ENCODE measurements around the gene SYN1. TPM values are rescaled to one million over a fixed set of nuclear protein-coding genes. Genes with fewer than 3 reads are reported as not detected.

Gene SYN1
- polyA plus RNA-seq, 1 donor from 2014 or later, result 4.3 TPM

GRCh38 chrX:47568656-47569295 lies 50.9 kb downstream of the SYN1 start:
- H3K4me2 ChIP-seq (ENCODE audit: low read length), result no peak overlapping the region
- H3F3A ChIP-seq (ENCODE audit: insufficient read depth, low read length, poor library complexity, severe bottlenecking), result no peaks in the 10 kb centered on the region
- H2AFZ ChIP-seq (ENCODE audit: low read depth, low read length), result no peak overlapping the region
- no peaks in the 10 kb centered on the region for H3K36me3 ChIP-seq (ENCODE audit: insufficient read depth, low read length)
- H3K27ac ChIP-seq (ENCODE audit: low read length), result no peak overlapping the region
- H3K9ac ChIP-seq (ENCODE audit: low read length), result no peak overlapping the region
- H3K27me3 ChIP-seq (ENCODE audit: insufficient read depth, low read depth, low read length), result no peaks in the 10 kb centered on the region
- TF ChIP-seq POLR2AphosphoS5 (IDR thresholded peaks at IDR 0.05) (no peak), EZH2 (IDR thresholded peaks at IDR 0.05; ENCODE audit: borderline replicate concordance, insufficient read depth, low read length, poor library complexity, severe bottlenecking) (no peak), REST (IDR thresholded peaks at IDR 0.05; ENCODE audit: borderline replicate concordance) (no peak), TAF1 (IDR thresholded peaks at IDR 0.05; ENCODE audit: low read depth) (no peak), RAD21 (conservative IDR thresholded peaks at IDR 0.05) (no peak), SMC3 (conservative IDR thresholded peaks at IDR 0.05; ENCODE audit: poor library complexity) (no peak), MXI1 (conservative IDR thresholded peaks at IDR 0.05; ENCODE audit: poor library complexity, severe bottlenecking) (no peak), EP300 (conservative IDR thresholded peaks at IDR 0.05; ENCODE audit: poor library complexity, severe bottlenecking) (no peak)
- TF ChIP-seq, protein P1, sequence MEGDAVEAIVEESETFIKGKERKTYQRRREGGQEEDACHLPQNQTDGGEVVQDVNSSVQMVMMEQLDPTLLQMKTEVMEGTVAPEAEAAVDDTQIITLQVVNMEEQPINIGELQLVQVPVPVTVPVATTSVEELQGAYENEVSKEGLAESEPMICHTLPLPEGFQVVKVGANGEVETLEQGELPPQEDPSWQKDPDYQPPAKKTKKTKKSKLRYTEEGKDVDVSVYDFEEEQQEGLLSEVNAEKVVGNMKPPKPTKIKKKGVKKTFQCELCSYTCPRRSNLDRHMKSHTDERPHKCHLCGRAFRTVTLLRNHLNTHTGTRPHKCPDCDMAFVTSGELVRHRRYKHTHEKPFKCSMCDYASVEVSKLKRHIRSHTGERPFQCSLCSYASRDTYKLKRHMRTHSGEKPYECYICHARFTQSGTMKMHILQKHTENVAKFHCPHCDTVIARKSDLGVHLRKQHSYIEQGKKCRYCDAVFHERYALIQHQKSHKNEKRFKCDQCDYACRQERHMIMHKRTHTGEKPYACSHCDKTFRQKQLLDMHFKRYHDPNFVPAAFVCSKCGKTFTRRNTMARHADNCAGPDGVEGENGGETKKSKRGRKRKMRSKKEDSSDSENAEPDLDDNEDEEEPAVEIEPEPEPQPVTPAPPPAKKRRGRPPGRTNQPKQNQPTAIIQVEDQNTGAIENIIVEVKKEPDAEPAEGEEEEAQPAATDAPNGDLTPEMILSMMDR (IDR thresholded peaks at IDR 0.05; ENCODE audit: poor library complexity, severe bottlenecking), result no peak
- H4K20me1 ChIP-seq (ENCODE audit: insufficient read depth), result no peaks in the 10 kb centered on the region
- no peaks in the 10 kb centered on the region for H3K9me3 ChIP-seq (ENCODE audit: low read length)
- no peaks in the 10 kb centered on the region for H3K9me2 ChIP-seq (ENCODE audit: insufficient read depth, low read length)
- no peaks in the 10 kb centered on the region for H3K79me2 ChIP-seq (replicated peaks; ENCODE audit: insufficient read depth, low read length)
- no peak overlapping the region for H3K4me3 ChIP-seq (ENCODE audit: low read length)

DNA sequence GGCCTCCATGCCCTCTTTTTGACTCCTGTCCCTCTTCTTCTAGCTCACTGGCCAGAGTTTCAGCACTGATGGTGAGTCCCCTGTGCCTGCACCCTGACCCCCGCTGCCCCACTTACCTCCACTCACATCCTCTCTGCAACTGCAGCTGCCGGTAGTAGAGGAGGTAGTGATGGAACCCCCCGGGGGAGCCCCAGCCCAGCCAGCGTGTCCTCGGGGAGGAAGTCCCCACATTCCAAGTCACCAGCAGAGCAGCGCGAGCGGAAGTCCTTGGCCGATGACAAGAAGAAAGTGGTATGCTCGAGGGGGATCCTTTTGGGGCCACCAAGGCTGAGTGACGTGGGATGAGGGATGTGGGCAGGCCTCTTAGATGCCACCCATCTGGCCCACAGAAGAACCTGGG lies 52.8 kb downstream of the SYN1 start:
- Histone ChIP-seq H4K20me1 (ENCODE audit: insufficient read depth) (no peaks in the 10 kb centered on the region), H2AFZ (ENCODE audit: low read depth, low read length) (no peak overlapping the region), H3K27ac (ENCODE audit: low read length) (no peak overlapping the region), H3K4me2 (ENCODE audit: low read length) (no peak overlapping the region), H3K9ac (ENCODE audit: low read length) (no peak overlapping the region), H3F3A (ENCODE audit: insufficient read depth, low read length, poor library complexity, severe bottlenecking) (no peaks in the 10 kb centered on the region), H3K9me2 (ENCODE audit: insufficient read depth, low read length) (no peaks in the 10 kb centered on the region), H3K4me3 (ENCODE audit: low read length) (no peak overlapping the region), H3K79me2 (replicated peaks; ENCODE audit: insufficient read depth, low read length) (peaks cover 2% of the 10 kb centered on the region), H3K9me3 (ENCODE audit: low read length) (no peaks in the 10 kb centered on the region), H3K36me3 (ENCODE audit: insufficient read depth, low read length) (no peaks in the 10 kb centered on the region), H3K27me3 (ENCODE audit: insufficient read depth, low read depth, low read length) (no peaks in the 10 kb centered on the region)
- TF ChIP-seq, protein P1 (IDR thresholded peaks at IDR 0.05; ENCODE audit: poor library complexity, severe bottlenecking), result no peak
- TF ChIP-seq POLR2AphosphoS5 (IDR thresholded peaks at IDR 0.05), result no peak
- TF ChIP-seq MXI1 (conservative IDR thresholded peaks at IDR 0.05; ENCODE audit: poor library complexity, severe bottlenecking), result no peak
- TF ChIP-seq TAF1 (IDR thresholded peaks at IDR 0.05; ENCODE audit: low read depth), result no peak
- TF ChIP-seq EP300 (conservative IDR thresholded peaks at IDR 0.05; ENCODE audit: poor library complexity, severe bottlenecking), result no peak
- no peak for TF ChIP-seq RAD21 (conservative IDR thresholded peaks at IDR 0.05)
- TF ChIP-seq REST (IDR thresholded peaks at IDR 0.05; ENCODE audit: borderline replicate concordance), result no peak
- no peak for TF ChIP-seq EZH2 (IDR thresholded peaks at IDR 0.05; ENCODE audit: borderline replicate concordance, insufficient read depth, low read length, poor library complexity, severe bottlenecking)
